ENCODE results near the gene ZP1.
A peak's percentile ranks its signal among the peaks of the same experiment; 100 is the strongest.

The ZP1 gene

DNA sequence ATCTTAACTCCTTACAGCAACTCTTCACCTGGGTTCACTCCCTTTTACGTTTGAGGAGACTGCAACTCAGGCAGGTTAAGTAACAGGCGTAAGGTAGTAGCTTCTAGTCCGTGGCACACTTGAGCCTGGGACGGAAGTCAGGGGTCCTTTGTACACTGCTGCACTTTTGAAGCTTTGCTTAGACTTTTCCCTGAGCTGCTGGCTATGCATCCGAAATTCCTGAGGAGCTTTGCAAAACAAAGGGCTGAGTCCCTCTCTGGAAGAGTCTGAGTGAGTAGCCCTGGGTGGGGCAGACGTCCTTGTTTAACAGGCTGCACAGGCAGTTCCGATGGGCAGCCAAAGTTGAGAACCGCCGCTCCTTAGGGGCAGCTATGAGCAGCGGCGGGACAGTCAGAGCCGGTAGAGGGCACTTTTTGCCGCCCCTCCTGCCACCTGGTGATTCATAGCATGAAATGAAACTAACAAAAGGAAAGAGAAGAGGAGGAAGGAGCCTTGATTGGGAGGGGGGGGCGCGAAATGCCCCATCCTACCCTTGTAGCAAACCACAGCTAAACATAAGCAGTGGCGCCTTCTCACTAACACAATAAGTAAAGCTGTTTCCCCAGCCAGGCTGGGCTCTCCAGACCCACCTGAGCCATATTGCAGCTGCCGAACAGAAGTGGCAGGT lies 48.0 kb downstream of the ZP1 start:
- peaks cover 7% of the 10 kb centered on the region for H3K36me3 ChIP-seq (replicated peaks)
- peak; percentile 36 for DNase-seq
- peak overlapping the region; percentile 2 for H3K27ac ChIP-seq
- TF ChIP-seq, protein P1, sequence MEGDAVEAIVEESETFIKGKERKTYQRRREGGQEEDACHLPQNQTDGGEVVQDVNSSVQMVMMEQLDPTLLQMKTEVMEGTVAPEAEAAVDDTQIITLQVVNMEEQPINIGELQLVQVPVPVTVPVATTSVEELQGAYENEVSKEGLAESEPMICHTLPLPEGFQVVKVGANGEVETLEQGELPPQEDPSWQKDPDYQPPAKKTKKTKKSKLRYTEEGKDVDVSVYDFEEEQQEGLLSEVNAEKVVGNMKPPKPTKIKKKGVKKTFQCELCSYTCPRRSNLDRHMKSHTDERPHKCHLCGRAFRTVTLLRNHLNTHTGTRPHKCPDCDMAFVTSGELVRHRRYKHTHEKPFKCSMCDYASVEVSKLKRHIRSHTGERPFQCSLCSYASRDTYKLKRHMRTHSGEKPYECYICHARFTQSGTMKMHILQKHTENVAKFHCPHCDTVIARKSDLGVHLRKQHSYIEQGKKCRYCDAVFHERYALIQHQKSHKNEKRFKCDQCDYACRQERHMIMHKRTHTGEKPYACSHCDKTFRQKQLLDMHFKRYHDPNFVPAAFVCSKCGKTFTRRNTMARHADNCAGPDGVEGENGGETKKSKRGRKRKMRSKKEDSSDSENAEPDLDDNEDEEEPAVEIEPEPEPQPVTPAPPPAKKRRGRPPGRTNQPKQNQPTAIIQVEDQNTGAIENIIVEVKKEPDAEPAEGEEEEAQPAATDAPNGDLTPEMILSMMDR (IDR thresholded peaks at IDR 0.05; ENCODE audit: low read depth, low read length, missing control alignments), result peak; percentile 56
- H3K27me3 ChIP-seq (replicated peaks), result no peaks in the 10 kb centered on the region
- in situ Hi-C loops (cut with HindIII; ENCODE audit: low pct_ligation_motif_present, low sequenced_read_pairs), result no loop called here
- peak overlapping the region; percentile 79 for H3K4me3 ChIP-seq (ENCODE audit: low read depth, low read length)

- Histone ChIP-seq H3K27ac (no peak overlapping the region), H3K27me3 (replicated peaks) (no peaks in the 10 kb centered on the region), H3K36me3 (replicated peaks) (peaks cover 18% of the 10 kb centered on the region), H3K4me3 (ENCODE audit: low read depth, low read length) (no peak overlapping the region)
- in situ Hi-C loops (cut with HindIII; ENCODE audit: low pct_ligation_motif_present, low sequenced_read_pairs), result no loop called here
- DNase-seq, result no peak
- TF ChIP-seq, protein P1 (IDR thresholded peaks at IDR 0.05; ENCODE audit: low read depth, low read length, missing control alignments), result no peak
These were observed 49.4 kb downstream of the ZP1 start for GRCh38 chr11:60916669-60917206.

- Histone ChIP-seq H3K36me3 (replicated peaks) (peaks cover 23% of the 10 kb centered on the region), H3K27ac (no peak overlapping the region), H3K4me3 (ENCODE audit: low read depth, low read length) (no peak overlapping the region), H3K27me3 (replicated peaks) (no peaks in the 10 kb centered on the region)
- no peak for DNase-seq
- in situ Hi-C loops (cut with HindIII; ENCODE audit: low pct_ligation_motif_present, low sequenced_read_pairs), result no loop called here
- TF ChIP-seq, protein P1 (IDR thresholded peaks at IDR 0.05; ENCODE audit: low read depth, low read length, missing control alignments), result no peak
These were observed 49.9 kb downstream of the ZP1 start for GRCh38 chr11:60917267-60917666.

DNA sequence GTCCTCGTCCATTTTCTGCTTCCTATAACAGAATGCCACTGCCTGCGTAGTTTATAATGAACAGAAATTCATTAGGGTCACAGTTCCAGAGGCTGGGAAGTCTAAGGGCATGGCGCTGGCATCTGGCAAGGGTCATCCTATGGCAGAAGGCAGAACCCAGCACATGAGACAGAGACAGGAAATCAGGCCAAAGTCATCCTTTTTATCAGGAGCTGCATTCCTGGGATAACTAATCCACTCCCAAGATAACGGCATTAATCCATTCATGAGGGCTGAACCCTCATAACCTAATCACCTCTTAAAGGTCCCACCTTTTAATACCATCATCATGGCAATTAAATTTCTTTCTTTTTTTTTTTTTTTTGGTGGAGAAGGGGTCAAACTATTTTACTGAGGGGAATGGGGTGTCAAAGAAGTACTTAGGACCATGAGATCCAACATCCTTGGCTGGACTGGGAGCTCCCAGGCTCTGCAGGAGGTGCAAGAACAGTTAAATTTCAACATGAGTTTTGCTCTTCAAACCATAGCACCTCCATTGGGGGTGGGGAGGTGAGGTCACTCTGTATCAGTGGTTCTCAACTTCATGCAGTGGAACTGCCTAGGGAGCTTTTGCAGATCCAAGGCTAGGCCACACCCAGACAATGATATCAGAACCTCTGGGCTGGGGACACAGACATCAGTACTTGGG lies 51.1 kb downstream of the ZP1 start:
- in situ Hi-C loops (cut with HindIII; ENCODE audit: low pct_ligation_motif_present, low sequenced_read_pairs), result no loop called here

DNA sequence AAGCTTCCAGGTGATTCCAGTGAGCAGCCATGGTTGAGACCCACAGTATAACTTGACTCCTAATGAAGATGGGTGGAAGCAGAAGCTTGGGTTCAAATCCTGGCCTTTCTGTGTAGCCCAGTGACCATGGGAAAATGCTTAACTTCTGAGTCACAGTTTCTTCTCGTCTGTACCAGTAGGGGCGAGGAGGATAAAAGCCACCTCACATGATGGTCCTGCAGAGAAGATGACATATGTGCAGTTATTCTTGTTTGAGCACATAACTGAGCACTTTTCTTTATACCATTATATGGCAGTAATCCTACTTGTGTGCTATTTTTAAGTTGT lies 51.6 kb downstream of the ZP1 start:
- Histone ChIP-seq H3K36me3 (replicated peaks) (peaks cover 25% of the 10 kb centered on the region), H3K27ac (peak overlapping the region; percentile 17), H3K4me3 (ENCODE audit: low read depth, low read length) (no peak overlapping the region), H3K27me3 (replicated peaks) (no peaks in the 10 kb centered on the region)
- TF ChIP-seq, protein P1 (IDR thresholded peaks at IDR 0.05; ENCODE audit: low read depth, low read length, missing control alignments), result peak; percentile 4
- in situ Hi-C loops (cut with HindIII; ENCODE audit: low pct_ligation_motif_present, low sequenced_read_pairs), result no loop called here
- DNase-seq, result peak; percentile 73

More for the DNA sequence above, 51.1 kb downstream of the ZP1 start:
- Histone ChIP-seq H3K27me3 (replicated peaks) (no peaks in the 10 kb centered on the region), H3K27ac (no peak overlapping the region), H3K4me3 (ENCODE audit: low read depth, low read length) (no peak overlapping the region), H3K36me3 (replicated peaks) (peaks cover 25% of the 10 kb centered on the region)
- no peak for DNase-seq
- TF ChIP-seq, protein P1 (IDR thresholded peaks at IDR 0.05; ENCODE audit: low read depth, low read length, missing control alignments), result no peak
